Measurements from ENCODE around the gene USP43.

- no peak for TF ChIP-seq CTCF (IDR thresholded peaks at IDR 0.05 in 4 of 5, conservative IDR thresholded peaks at IDR 0.05 in 1 of 5)
- no peak for TF ChIP-seq POLR2A (IDR thresholded peaks at IDR 0.05)
Observed at GRCh38 chr17:9765322-9765721, 120.0 kb downstream of the USP43 start.
